Parathyroid adenoma (tissue), 2 donors: Measurements from ENCODE around the gene IL10RB.
"Not testable (repeated sequence)": the region's sequence is repeated elsewhere in the genome, so short reads cannot be mapped to it uniquely, and the experiment has no call there.

Experiments
- H2AFZ ChIP-seq: fragments of 300-600 bp; sonication (generic); one replicate; pipeline ENCODE4 v1.7.0; 2017; ENCODE audit warnings: antibody characterized with exemption, mild to moderate bottlenecking
- H3K27ac ChIP-seq: fragments of 300-600 bp; sonication (generic); one replicate; pipeline ENCODE4 v1.7.0; 2017
- H3K27me3 ChIP-seq: fragments of 300-600 bp; sonication (generic); one replicate; pipeline ENCODE4 v1.7.0; 2017; ENCODE audit warnings: low read length; ENCODE audit not compliant: control insufficient read depth, insufficient read depth
- H3K36me3 ChIP-seq: fragments of 300-600 bp; sonication (generic); one replicate; pipeline ENCODE4 v1.7.0; 2017; ENCODE audit warnings: low read length; ENCODE audit not compliant: control insufficient read depth, insufficient read depth
- H3K4me1 ChIP-seq: fragments of 300-600 bp; sonication (generic); one replicate; pipeline ENCODE4 v1.7.0; 2017; ENCODE audit warnings: control low read depth
- H3K4me2 ChIP-seq: fragments of 300-600 bp; sonication (generic); one replicate; pipeline ENCODE4 v1.7.0; 2017; ENCODE audit warnings: low read length
- H3K4me3 ChIP-seq: fragments of 300-600 bp; sonication (generic); one replicate; pipeline ENCODE4 v1.7.0; 2017; ENCODE audit warnings: low read depth, low read length
- H3K79me2 ChIP-seq: fragments of 300-600 bp; sonication (generic); one replicate; pipeline ENCODE4 v1.7.0; 2017; ENCODE audit warnings: control low read depth
- H3K9ac ChIP-seq: fragments of 300-600 bp; sonication (generic); one replicate; pipeline ENCODE4 v1.7.0; 2017; ENCODE audit warnings: mild to moderate bottlenecking
- H3K9me3 ChIP-seq: fragments of 300-600 bp; sonication (generic); one replicate; pipeline ENCODE4 v1.7.0; 2017; ENCODE audit warnings: low read length; ENCODE audit not compliant: control insufficient read depth
- TF ChIP-seq, protein P1 (sequence below): fragments of 300-600 bp; sonication (generic); IDR thresholded peaks from one replicate; pipeline ENCODE4 v1.7.0; 2017; ENCODE audit warnings: antibody characterized with exemption, mild to moderate bottlenecking
- donor health status: primary hyperparathyroidism.

IL10RB gene

DNA sequence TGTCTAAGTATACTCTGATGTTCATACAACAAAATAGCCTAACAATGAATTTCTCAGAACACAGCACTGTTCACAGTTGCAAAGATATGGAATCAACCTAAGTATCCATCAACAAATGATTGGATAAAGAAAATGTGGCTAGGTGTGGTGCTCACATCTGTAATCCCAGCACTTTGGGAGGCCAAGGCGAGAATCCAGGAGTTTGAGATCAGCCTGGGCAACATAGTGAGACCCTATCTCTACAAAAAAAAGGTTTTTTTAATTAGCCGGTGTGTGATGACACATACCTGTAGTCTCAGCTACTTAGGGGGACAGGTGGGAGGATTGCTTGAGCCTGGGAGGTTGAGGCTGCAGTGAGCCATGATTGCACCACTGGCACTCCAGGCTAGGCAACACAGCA, 25.8 kb upstream of the IL10RB start:
- Histone ChIP-seq H3K27ac (no peak overlapping the region), H2AFZ (no peak overlapping the region), H3K27me3 (no peaks in the 10 kb centered on the region), H3K4me3 (no peak overlapping the region), H3K36me3 (no peaks in the 10 kb centered on the region), H3K4me2 (no peak overlapping the region), H3K9me3 (no peaks in the 10 kb centered on the region), H3K79me2 (peaks cover 2% of the 10 kb centered on the region), H3K9ac (no peak overlapping the region), H3K4me1 (no peaks in the 10 kb centered on the region)
- TF ChIP-seq, protein P1, sequence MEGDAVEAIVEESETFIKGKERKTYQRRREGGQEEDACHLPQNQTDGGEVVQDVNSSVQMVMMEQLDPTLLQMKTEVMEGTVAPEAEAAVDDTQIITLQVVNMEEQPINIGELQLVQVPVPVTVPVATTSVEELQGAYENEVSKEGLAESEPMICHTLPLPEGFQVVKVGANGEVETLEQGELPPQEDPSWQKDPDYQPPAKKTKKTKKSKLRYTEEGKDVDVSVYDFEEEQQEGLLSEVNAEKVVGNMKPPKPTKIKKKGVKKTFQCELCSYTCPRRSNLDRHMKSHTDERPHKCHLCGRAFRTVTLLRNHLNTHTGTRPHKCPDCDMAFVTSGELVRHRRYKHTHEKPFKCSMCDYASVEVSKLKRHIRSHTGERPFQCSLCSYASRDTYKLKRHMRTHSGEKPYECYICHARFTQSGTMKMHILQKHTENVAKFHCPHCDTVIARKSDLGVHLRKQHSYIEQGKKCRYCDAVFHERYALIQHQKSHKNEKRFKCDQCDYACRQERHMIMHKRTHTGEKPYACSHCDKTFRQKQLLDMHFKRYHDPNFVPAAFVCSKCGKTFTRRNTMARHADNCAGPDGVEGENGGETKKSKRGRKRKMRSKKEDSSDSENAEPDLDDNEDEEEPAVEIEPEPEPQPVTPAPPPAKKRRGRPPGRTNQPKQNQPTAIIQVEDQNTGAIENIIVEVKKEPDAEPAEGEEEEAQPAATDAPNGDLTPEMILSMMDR = no peak

DNA sequence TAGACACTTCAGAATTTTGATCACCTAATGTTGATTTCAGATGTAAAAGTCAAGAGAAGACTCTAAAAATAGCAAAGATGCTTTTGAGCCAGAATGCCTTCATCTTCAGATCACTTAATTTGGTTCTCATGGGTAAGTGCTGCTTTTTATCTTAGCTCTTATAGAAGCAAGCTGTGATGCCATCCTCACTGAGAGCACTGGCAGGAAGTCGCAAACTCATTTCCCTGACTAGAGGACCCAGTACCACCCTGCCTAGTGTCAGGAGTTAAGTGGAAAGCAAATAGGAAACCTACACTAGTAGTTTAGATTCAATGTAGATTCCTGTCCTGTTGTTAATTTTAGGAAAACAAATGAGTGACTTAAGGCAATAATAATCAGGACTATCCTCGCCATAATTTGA, 24.3 kb upstream of the IL10RB start:
- no peaks in the 10 kb centered on the region for H3K36me3 ChIP-seq
- H3K9ac ChIP-seq = no peak overlapping the region
- H3K4me2 ChIP-seq = no peak overlapping the region
- H3K9me3 ChIP-seq = no peaks in the 10 kb centered on the region
- TF ChIP-seq, protein P1 = no peak
- H3K4me1 ChIP-seq = no peaks in the 10 kb centered on the region
- H2AFZ ChIP-seq = no peak overlapping the region
- H3K79me2 ChIP-seq = no peaks in the 10 kb centered on the region
- no peak overlapping the region for H3K27ac ChIP-seq
- H3K27me3 ChIP-seq = no peaks in the 10 kb centered on the region
- no peak overlapping the region for H3K4me3 ChIP-seq

DNA sequence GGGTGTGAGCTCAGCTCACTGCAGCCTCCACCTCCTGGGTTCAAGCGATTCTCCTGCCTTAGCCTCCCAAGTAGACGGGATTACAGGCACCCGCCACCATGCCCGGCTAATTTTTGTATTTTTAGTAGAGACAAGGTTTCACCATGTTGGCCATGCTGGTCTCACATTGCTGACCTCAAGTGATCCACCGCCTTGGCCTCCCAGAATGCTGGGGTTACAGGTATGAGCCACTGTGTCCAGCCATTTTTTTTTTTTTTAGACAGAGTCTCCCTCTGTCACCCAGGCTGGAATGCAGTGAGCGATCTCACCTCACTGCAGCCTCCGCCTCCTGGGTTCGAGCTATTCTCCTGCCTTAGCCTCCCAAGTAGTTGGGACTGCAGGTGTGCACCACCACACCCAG, 23.3 kb upstream of the IL10RB start:
- H3K9me3 ChIP-seq, H3K4me1 ChIP-seq, H3K27me3 ChIP-seq, H2AFZ ChIP-seq, H3K9ac ChIP-seq, H3K79me2 ChIP-seq, H3K27ac ChIP-seq, H3K4me2 ChIP-seq, H3K4me3 ChIP-seq, H3K36me3 ChIP-seq: not testable (repeated sequence)

DNA sequence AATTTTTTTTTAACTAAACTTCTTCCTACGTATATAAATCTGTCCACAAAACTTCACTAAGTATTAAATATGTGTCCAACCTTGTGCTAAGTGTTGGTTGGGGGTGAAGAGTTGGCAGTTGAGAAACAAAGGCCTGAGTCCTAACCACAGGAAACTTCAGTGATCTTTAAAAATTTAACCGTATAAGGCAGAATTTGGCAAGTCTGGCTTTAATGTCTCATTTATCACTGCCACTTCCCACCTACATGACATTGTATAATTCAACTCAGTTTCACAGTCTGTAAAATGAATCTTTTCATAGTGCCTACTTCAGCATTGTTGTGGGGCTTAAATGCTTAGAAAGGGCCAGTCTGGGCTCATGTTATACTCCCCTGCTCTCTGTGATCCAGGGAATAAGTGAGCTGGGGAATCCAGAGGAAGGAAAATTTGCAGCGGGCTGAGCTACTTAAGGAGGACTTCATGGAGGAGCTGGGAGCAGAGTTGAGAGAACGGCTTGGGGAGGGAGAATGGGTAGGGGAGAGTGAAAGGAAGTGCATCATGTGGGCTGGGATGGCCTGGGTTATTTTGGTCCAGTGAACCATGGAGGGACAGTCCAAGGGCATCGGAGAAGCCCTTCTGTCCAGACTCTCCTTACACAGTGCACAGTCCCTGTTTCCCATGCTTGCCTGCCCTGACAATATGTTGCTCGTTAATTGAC, 21.9 kb upstream of the IL10RB start:
- H2AFZ ChIP-seq = no peak overlapping the region
- H3K4me2 ChIP-seq = no peak overlapping the region
- no peaks in the 10 kb centered on the region for H3K36me3 ChIP-seq
- no peaks in the 10 kb centered on the region for H3K79me2 ChIP-seq
- H3K9ac ChIP-seq = no peak overlapping the region
- H3K4me1 ChIP-seq = no peaks in the 10 kb centered on the region
- TF ChIP-seq, protein P1 = no peak
- H3K27ac ChIP-seq = no peak overlapping the region
- no peaks in the 10 kb centered on the region for H3K9me3 ChIP-seq
- no peaks in the 10 kb centered on the region for H3K27me3 ChIP-seq
- no peak overlapping the region for H3K4me3 ChIP-seq

DNA sequence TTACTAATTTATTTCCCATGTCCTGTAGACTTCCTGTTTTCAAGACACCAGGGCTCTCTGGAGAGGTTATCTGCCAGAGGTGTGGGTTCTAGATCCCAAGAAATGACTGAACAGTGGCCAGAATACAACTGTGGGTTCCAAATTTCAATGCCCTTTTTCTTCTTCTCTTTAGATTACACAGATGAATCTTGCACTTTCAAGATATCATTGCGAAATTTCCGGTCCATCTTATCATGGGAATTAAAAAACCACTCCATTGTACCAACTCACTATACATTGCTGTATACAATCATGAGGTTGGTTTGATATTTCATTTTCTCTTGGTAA, 21.4 kb upstream of the IL10RB start:
- H3K4me3 ChIP-seq = no peak overlapping the region
- H3K79me2 ChIP-seq = no peaks in the 10 kb centered on the region
- TF ChIP-seq, protein P1 = no peak
- H3K9ac ChIP-seq = no peak overlapping the region
- no peaks in the 10 kb centered on the region for H3K9me3 ChIP-seq
- no peak overlapping the region for H3K4me2 ChIP-seq
- H3K27me3 ChIP-seq = no peaks in the 10 kb centered on the region
- no peak overlapping the region for H2AFZ ChIP-seq
- no peaks in the 10 kb centered on the region for H3K36me3 ChIP-seq
- no peaks in the 10 kb centered on the region for H3K4me1 ChIP-seq
- no peak overlapping the region for H3K27ac ChIP-seq
